ENCODE measurements around the gene KCNK4.

KCNK4 gene

DNA sequence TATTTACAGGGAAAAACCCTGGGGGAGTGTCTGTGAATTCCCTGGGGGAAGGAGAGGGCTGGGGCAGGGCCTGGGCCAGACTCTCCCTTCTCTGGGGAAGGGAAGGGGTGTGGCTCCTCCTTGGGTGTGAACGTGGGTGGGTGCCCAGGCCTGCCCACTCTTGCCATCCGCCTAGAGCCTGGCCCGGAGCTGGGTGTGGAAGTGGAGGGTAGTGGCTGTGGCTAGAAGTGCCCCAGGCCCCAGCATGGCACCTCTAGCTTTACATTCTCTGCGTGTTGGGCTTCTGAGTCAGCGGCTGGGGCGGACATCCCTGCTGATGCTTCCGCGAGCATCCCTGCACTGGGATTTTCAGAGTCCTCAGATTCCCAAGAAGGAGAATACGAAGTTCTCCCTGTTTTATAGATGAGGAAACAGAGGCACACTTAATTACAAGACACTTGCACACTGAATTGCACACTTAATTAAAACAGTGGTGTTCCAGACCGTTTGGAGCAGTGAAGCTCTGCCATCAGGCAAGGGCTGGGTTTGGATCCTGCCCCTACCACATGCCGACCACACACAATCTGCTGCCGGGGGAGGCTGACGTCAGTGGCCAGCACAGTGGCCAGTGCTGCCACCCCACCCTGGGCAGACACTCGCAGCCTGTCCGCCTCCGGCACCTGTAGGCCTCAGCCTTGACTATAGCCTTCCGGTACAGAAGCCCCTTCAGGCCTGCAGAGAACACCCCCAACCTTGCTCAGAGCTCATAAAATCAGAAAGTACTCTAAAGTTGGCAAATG is 14.3 kb upstream of the KCNK4 start:
- peaks cover 8% of the 10 kb centered on the region for H3K4me1 Mint-ChIP-seq
- H3K4me3 Mint-ChIP-seq, result no peak overlapping the region
- H3K36me3 Mint-ChIP-seq, result peaks cover 17% of the 10 kb centered on the region
- no peaks in the 10 kb centered on the region for H3K9me3 Mint-ChIP-seq
- H3K27ac Mint-ChIP-seq, result peak overlapping the region; percentile 22
- no peak for ATAC-seq
- no peaks in the 10 kb centered on the region for H3K27me3 Mint-ChIP-seq

DNA sequence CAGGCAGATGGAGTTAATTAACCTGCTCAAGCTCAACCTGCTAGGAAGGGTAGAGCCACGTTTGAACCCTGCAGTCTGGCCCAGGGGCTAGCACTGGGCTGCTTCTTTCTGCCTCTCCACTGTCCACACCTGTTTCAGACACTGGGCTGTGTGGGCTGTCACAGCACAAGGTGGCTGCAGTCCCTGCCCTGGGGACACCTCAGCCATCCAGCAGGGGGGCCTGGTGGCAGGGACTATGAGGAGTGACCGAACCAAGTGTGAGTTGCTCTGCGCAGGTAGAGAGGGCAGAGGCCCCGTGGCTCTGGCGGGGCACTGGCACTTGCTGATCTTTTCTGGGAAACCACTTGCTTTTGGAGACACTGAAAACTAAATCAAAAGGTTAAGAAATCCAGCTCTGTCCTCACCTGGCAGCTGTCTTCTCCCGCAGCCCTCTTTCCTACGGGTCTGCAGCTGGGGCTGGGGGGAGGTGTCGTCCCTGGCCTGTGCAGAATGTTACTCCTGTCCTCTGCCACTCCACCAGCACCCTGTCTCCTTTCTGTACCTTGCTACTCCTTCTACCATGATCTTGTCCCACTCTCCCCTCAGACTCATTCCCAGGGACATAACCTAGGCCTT is 12.4 kb upstream of the KCNK4 start:
- no peaks in the 10 kb centered on the region for H3K9me3 Mint-ChIP-seq
- no peak for ATAC-seq

DNA sequence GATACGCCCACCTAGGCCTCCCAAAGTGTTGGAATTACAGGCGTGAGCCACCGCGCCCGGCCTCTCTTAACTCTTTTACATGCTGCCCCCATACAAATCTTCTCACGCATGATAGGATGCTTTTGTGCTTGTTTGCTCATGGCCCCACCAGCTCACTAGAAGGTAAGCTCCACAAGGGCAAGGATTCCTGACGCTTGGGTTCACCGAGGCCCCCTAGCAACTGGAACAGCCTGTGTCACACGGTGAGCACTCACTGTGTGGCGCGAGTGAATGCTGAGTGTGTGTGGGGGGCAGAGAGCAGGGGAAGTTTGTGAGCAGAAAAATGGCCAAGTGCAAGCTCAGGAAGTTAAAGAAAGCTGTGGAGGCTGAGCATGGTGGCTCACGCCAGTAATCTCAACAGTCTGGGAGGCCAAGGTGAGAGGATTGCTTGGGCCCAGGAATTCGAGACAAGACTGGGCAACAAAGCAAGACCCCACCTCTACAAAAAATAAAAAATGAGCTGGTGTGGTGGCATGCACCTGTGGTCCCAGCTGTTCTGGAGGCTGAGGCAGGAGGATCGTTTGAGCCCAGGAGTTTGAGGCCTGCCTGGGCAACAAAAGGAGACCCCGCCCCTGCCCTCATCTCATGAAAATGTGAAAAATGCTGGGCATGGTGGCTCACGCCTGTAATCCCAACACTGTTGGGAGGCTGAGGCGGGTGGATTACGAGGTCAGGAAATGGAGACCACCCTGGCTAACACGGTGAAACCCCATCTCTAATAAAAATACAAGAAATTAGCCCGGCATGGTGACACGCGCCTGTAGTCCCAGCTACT is 8.9 kb upstream of the KCNK4 start:
- peaks cover 26% of the 10 kb centered on the region for H3K36me3 Mint-ChIP-seq
- ATAC-seq, result no peak
- H3K27ac Mint-ChIP-seq, result no peak overlapping the region
- H3K27me3 Mint-ChIP-seq, result no peaks in the 10 kb centered on the region
- H3K4me1 Mint-ChIP-seq, result peaks cover 35% of the 10 kb centered on the region
- H3K4me3 Mint-ChIP-seq, result no peak overlapping the region
- H3K9me3 Mint-ChIP-seq, result no peaks in the 10 kb centered on the region

More for the DNA sequence above, 12.4 kb upstream of the KCNK4 start:
- H3K4me1 Mint-ChIP-seq, result peaks cover 18% of the 10 kb centered on the region
- peaks cover 26% of the 10 kb centered on the region for H3K36me3 Mint-ChIP-seq
- no peak overlapping the region for H3K4me3 Mint-ChIP-seq
- no peaks in the 10 kb centered on the region for H3K27me3 Mint-ChIP-seq
- H3K27ac Mint-ChIP-seq, result no peak overlapping the region

DNA sequence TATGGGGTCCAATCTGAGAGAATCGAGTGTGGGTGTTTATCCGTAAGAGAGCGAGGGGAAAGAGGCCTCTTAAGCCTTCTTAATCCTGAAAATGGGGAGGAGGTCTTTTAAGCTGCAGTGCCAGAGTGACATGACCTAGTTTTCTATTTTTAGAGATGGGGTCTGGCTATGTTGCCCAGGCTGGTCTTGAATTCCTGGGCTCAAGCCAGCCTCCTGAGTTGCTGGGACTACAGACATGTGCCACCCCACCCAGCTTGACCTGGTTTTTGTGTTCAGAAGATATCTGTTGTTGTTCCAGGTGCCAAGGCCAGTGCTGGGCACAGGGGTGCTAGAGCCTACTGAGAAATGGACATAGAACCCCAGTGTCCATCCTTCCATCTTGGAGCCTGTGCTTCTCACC is 8.0 kb upstream of the KCNK4 start:
- peak overlapping the region; percentile 93 for H3K27ac Mint-ChIP-seq
- peak overlapping the region; percentile 66 for H3K4me3 Mint-ChIP-seq

DNA sequence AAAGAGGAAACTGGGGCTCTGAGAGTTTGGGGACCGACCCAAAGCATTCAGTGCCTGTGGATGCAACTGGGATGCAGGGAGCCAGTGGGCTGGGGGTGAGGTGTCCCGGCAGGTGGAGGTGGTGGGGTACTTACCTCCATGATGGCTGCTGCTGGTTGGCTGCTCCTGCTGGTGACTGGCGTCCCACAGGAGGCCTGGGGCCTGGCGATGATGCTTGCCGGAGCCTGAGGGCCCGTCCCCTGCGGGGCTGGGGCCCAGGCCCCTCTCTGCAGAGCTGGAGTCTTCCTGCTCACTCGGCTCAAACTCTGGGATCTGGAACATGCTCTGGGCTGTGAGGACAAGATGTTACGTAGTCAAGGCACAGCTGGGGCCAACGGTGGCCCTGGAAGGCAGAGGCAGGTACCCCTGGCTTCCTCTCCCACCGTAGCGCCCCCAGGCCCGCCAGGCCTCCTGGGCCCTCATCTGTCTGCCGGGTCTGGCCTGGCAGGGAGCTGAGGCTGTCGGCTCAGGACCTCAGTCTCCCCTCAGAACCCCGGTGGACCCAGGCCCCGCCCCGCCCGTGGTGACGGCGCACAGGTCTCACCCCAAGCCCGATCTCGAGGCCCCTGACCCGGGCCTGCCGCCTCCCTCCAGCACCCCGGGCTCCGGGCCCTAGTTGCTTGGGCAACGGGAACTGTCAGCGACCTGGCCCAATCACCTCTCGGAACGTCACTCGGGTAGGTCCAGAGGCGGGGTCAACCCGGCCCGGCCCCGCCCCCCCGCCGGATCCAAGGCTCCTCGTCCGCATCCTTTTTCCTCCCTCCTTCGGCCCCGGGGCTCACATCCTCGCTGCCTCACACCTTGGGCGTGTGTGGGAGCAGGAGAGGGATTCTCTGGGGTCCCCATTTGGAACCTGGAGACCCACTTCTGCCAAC is 6.8 kb upstream of the KCNK4 start, which contains the start of gene BAD:
BAD (minus strand) TSS at position 618 of the 914 bp plus-strand sequence; CDS start at position 321, 297 bp downstream.
- H3K4me3 Mint-ChIP-seq, result peak within 1 kb of the TSS; percentile 94
- peak within 1 kb of the TSS; percentile 93 for H3K27ac Mint-ChIP-seq
- peaks cover 35% of the 10 kb centered on the region for H3K4me1 Mint-ChIP-seq
- H3K9me3 Mint-ChIP-seq, result no peaks in the 10 kb centered on the region
- no peaks in the 10 kb centered on the region for H3K27me3 Mint-ChIP-seq
- peaks cover 27% of the 10 kb centered on the region for H3K36me3 Mint-ChIP-seq
- ATAC-seq, result peak; percentile 90

More for the DNA sequence above, 8.0 kb upstream of the KCNK4 start:
- H3K36me3 Mint-ChIP-seq, result peaks cover 26% of the 10 kb centered on the region
- peaks cover 35% of the 10 kb centered on the region for H3K4me1 Mint-ChIP-seq
- H3K27me3 Mint-ChIP-seq, result no peaks in the 10 kb centered on the region
- no peaks in the 10 kb centered on the region for H3K9me3 Mint-ChIP-seq
- no peak for ATAC-seq

DNA sequence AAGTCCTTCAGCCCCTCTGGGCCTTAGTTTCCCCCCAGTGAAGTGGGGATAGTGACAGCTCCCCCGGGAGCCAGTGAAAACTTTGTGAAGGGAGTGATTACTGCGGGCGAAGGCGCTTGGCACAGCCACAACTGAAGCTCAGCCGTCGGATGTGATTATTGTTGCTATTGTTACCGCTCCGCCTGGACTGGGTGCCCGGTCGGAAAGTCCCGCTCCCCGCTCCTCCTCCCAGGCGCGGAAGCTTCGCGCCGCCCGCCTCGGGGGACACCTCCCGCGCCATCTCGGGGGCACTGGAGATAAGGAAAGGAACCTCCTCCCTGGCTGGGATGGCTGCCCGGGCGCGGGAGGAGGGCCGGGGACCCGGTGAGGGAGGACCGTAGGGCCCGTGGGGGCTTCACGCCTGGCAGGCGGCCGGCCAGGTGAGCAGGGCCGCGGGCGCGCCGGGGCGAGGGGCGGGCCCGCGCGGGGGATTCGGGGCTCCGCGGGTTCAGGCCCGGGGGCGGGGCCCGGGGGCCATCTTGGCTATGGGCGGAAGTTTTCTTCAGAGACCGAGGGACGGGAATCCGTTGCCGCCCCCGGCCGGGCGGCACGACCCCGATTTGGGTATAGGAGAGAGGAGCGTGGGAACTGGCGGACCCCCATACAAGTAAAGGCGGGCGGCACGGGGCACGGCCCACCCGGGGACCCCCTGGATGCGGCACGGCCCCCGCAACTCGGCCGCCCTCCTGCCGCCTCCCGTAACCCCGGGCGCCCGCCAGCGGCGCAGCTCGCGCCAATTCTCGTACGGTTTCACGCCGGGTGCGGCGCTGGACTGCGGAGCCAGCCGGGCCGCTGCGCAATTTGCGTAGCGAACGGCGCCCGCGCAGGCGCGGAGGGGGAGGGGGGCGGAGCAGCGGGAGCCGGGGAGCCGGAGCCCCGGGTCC is 5.9 kb upstream of the KCNK4 start, which contains the start of gene GPR137:
GPR137 (plus strand) TSS at position 887 of the 923 bp plus-strand sequence. CDS start 677 bp downstream, outside the sequence.
- no peaks in the 10 kb centered on the region for H3K9me3 Mint-ChIP-seq
- peaks cover 27% of the 10 kb centered on the region for H3K36me3 Mint-ChIP-seq
- ATAC-seq, result peak; percentile 84
- peak within 1 kb of the TSS; percentile 93 for H3K27ac Mint-ChIP-seq
- H3K4me3 Mint-ChIP-seq, result peak within 1 kb of the TSS; percentile 94
- H3K27me3 Mint-ChIP-seq, result peaks cover 2% of the 10 kb centered on the region
- H3K4me1 Mint-ChIP-seq, result peaks cover 35% of the 10 kb centered on the region

DNA sequence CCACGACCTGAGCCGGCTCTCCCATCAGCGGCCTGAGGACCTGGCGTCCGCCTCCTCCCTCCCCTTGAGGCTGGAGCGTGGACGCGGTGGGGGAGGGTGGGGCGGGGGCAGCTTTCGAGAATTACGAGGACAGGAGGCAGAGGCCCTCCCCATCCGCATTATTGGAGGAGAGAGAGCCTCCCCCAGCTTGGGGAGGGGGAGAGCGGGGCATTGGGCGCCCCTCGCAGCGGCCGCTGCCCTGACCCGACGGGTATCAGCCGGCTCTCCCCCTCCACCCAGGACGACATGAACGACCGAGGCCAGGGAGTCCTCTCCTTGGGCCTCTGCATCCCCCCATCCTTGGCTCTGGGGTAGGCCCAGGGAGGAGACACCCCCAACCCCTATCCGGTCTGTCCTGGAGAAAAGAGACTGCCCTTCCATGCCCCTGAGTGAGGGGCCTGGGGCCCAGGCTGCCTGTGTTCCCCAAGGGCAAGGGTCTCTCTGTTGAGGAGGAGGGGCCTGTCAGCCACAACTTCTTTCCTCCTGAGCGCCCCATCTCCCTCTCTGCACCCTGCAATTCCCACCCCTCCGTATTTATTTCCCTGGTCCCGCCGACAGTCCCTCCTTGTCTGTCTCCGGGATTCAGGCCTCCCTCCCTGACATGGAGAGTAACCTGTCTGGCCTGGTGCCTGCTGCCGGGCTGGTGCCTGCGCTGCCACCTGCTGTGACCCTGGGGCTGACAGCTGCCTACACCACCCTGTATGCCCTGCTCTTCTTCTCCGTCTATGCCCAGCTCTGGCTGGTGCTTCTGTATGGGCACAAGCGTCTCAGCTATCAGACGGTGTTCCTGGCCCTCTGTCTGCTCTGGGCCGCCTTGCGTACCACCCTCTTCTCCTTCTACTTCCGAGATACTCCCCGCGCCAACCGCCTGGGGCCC is 5.0 kb upstream of the KCNK4 start:
- Mint-ChIP-seq H3K4me1 (peaks cover 42% of the 10 kb centered on the region), H3K27ac (peak overlapping the region; percentile 93), H3K36me3 (peaks cover 33% of the 10 kb centered on the region)

DNA sequence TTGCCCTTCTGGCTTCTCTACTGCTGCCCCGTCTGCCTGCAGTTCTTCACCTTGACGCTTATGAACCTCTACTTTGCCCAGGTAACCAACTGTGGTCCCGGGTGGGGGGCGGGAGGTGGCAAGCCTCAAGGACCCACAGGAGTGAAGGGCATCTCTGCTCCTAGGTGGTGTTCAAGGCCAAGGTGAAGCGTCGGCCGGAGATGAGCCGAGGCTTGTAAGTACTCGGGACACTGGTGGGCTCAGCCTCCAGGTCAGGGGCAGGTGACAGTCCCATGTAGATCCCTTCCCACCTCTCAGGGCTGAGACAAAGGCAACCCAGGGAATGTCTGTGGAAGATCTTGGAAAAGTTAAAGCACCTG is 4.3 kb upstream of the KCNK4 start:
- Mint-ChIP-seq H3K27me3 (peaks cover 13% of the 10 kb centered on the region), H3K4me3 (peak overlapping the region; percentile 94), H3K9me3 (no peaks in the 10 kb centered on the region), H3K4me1 (peaks cover 39% of the 10 kb centered on the region), H3K27ac (peak overlapping the region; percentile 65), H3K36me3 (peaks cover 27% of the 10 kb centered on the region)
- ATAC-seq, result no peak

More for the DNA sequence above, 5.0 kb upstream of the KCNK4 start:
- Mint-ChIP-seq H3K9me3 (no peaks in the 10 kb centered on the region), H3K4me3 (peak overlapping the region; percentile 94), H3K27me3 (peaks cover 12% of the 10 kb centered on the region)
- peak; percentile 0 for ATAC-seq

DNA sequence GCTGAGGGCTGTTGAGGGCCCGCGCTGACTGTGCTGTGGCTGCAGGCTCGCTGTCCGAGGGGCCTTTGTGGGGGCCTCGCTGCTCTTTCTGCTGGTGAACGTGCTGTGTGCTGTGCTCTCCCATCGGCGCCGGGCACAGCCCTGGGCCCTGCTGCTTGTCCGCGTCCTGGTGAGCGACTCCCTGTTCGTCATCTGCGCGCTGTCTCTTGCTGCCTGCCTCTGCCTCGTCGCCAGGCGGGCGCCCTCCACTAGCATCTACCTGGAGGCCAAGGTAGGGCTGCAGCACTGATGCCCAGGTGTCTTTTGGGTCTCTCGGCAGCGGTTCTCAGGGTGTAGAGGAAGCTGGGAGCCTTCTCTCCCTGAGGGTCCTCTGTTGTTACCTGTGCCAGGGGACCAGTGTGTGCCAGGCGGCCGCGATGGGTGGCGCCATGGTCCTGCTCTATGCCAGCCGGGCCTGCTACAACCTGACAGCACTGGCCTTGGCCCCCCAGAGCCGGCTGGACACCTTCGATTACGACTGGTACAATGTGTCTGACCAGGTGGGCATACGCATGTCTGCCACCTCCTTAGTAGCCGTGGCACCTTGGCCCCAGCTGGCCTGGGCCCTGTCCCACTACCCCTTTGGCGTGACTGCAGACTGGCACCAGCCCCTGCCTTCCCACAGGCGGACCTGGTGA is 3.3 kb upstream of the KCNK4 start:
- Mint-ChIP-seq H3K27ac (no peak overlapping the region), H3K27me3 (peaks cover 20% of the 10 kb centered on the region), H3K36me3 (peaks cover 20% of the 10 kb centered on the region)

DNA sequence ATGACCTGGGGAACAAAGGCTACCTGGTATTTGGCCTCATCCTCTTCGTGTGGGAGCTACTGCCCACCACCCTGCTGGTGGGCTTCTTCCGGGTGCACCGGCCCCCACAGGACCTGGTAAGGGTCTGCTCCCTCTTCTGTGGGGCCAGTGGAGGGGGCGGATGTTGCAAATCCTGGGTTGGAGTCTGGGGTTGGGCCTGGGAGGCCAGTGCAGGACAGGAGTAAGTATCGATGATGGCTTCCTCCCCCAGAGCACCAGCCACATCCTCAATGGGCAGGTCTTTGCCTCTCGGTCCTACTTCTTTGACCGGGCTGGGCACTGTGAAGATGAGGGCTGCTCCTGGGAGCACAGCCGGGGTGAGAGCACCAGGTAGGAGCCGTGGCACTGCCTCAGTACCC is 2.8 kb upstream of the KCNK4 start:
- H3K27ac Mint-ChIP-seq, result no peak overlapping the region
- no peak for ATAC-seq
- no peak overlapping the region for H3K4me3 Mint-ChIP-seq
- H3K9me3 Mint-ChIP-seq, result no peaks in the 10 kb centered on the region
- H3K4me1 Mint-ChIP-seq, result peaks cover 34% of the 10 kb centered on the region
- H3K27me3 Mint-ChIP-seq, result peaks cover 25% of the 10 kb centered on the region
- peaks cover 17% of the 10 kb centered on the region for H3K36me3 Mint-ChIP-seq

More for the DNA sequence above, 3.3 kb upstream of the KCNK4 start:
- no peaks in the 10 kb centered on the region for H3K9me3 Mint-ChIP-seq
- no peak overlapping the region for H3K4me3 Mint-ChIP-seq
- peaks cover 39% of the 10 kb centered on the region for H3K4me1 Mint-ChIP-seq
- ATAC-seq, result no peak

DNA sequence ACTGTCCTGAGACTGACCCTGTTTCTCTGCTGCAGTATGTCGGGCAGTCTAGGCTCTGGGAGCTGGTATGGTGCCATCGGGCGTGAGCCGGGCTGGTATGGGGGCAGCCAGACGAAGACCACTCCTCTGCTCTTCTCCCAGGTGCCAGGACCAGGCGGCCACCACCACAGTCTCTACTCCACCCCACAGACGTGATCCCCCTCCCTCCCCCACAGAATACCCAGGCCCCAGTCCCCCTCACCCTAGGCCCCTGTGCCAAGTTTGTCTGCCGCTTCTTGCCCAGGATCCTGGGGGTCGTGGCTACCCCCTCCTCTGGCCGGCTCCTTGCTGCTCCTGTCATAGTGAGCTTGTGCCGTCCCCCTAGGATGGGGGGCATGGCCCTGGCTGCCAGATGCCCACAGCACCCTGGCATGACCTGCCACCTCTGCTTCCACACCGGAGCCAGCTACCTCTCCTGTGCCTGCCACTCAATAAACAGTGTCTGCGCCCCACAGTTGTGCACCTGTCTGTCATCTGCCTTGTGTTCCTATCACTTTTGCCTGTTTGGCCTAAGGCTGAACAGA is 2.0 kb upstream of the KCNK4 start:
- H3K4me3 Mint-ChIP-seq, result no peak overlapping the region
- no peaks in the 10 kb centered on the region for H3K9me3 Mint-ChIP-seq
- H3K27ac Mint-ChIP-seq, result no peak overlapping the region
- H3K36me3 Mint-ChIP-seq, result peaks cover 17% of the 10 kb centered on the region
- no peak for ATAC-seq
- H3K27me3 Mint-ChIP-seq, result peaks cover 32% of the 10 kb centered on the region
- peaks cover 27% of the 10 kb centered on the region for H3K4me1 Mint-ChIP-seq

Measured in stimulated activated memory B cell treated with anti-CD40 and anti-IgM and Interleukin-4, amounts not matched to agents 10 μg/mL and 1 μg/mL and 100 μg/mL, for 72 hours (primary cell).